Nephron progenitor cell (in vitro differentiated cells): Measurements from ENCODE around the gene RBM23.

Experiments used
- DNase-seq: peaks from one replicate; pipeline ENCODE4 v3.0.0; 2021
- H3K27ac Mint-ChIP-seq: 2 replicates; pipeline ENCODE4 v1.8.0; 2021; ENCODE audit warnings: mild to moderate bottlenecking, moderate library complexity, mixed read lengths
- H3K27me3 Mint-ChIP-seq: 2 replicates; pipeline ENCODE4 v1.8.0; 2021; ENCODE audit warnings: mild to moderate bottlenecking, low read depth, mixed read lengths; ENCODE audit not compliant: poor library complexity
- H3K36me3 Mint-ChIP-seq: 2 replicates; pipeline ENCODE4 v1.8.0; 2021; ENCODE audit warnings: low read depth, mixed read lengths
- H3K4me1 Mint-ChIP-seq: 2 replicates; pipeline ENCODE4 v1.8.0; 2021; ENCODE audit warnings: mixed read lengths
- H3K4me3 Mint-ChIP-seq: 2 replicates; pipeline ENCODE4 v1.8.0; 2021; ENCODE audit warnings: mild to moderate bottlenecking, moderate library complexity, mixed read lengths
- H3K9me3 Mint-ChIP-seq: 2 replicates; pipeline ENCODE4 v1.8.0; 2021; ENCODE audit warnings: mild to moderate bottlenecking, moderate library complexity, mixed read lengths
- TF ChIP-seq, protein P1 (sequence below): fragments of 200-600 bp; sonication (generic); IDR thresholded peaks from 2 replicates; pipeline ENCODE4 v1.5.0; 2021; ENCODE audit warnings: antibody characterized with exemption

Gene RBM23

DNA sequence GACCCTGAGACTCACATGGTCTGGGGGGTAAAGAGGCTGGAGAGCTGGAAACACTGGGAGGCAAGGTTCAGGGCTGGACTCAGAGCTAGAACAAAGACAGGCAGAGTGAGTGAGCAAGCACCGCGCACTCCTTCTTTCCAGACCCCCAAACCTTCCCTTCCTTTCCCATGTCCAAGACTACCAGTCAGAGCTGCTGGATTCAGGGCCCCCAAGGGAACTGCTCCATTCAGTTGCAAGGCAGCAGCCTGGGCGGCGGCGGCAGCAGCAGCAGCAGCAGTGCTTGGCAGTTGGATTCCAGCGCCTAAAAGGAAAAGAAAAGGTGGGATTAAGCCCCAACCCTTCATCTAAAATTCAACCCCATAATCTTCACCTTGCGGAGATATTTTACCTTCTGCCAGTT lies 17.1 kb downstream of the RBM23 start:
- peak overlapping the region; percentile 93 for H3K27ac Mint-ChIP-seq
- peaks cover 4% of the 10 kb centered on the region for H3K27me3 Mint-ChIP-seq
- no peak overlapping the region for H3K4me3 Mint-ChIP-seq
- H3K36me3 Mint-ChIP-seq = peaks cover 69% of the 10 kb centered on the region
- H3K4me1 Mint-ChIP-seq = no peaks in the 10 kb centered on the region
- no peaks in the 10 kb centered on the region for H3K9me3 Mint-ChIP-seq
- no peak for DNase-seq
- TF ChIP-seq, protein P1, sequence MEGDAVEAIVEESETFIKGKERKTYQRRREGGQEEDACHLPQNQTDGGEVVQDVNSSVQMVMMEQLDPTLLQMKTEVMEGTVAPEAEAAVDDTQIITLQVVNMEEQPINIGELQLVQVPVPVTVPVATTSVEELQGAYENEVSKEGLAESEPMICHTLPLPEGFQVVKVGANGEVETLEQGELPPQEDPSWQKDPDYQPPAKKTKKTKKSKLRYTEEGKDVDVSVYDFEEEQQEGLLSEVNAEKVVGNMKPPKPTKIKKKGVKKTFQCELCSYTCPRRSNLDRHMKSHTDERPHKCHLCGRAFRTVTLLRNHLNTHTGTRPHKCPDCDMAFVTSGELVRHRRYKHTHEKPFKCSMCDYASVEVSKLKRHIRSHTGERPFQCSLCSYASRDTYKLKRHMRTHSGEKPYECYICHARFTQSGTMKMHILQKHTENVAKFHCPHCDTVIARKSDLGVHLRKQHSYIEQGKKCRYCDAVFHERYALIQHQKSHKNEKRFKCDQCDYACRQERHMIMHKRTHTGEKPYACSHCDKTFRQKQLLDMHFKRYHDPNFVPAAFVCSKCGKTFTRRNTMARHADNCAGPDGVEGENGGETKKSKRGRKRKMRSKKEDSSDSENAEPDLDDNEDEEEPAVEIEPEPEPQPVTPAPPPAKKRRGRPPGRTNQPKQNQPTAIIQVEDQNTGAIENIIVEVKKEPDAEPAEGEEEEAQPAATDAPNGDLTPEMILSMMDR = no peak

DNA sequence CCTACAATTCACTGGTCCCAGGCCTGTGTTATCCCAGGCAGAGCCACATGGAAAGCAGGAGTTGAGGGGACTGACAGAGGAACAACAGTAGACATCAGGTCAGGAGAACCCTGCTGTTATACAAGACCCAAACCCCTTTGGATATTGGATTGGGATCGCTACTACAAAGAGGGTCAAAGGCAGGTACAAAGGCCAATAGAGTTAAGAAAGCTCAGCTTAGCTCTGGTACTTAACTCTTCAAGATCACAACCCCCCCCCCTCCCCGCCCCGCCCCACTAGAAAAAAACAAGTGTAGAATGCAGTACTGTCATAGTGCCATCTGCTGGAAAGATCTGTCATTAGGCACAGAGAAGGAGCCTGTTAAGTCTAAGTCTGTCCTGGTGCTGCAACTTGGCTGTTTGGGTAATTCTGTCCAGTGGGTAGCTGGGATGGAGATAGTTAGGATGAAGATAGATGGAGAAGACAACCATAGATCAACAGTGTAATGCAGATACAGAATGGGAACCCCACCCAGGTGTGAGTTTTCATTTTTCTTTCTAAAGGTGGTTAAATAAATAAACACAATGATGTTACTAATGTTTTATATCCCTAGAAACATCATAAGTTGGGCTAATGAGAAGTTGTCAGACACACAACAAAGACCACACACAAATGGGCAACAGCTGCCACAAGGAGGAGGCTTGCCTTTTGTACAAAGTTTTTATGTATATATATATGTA lies 18.7 kb downstream of the RBM23 start:
- H3K27ac Mint-ChIP-seq = peak overlapping the region; percentile 3
- peaks cover 53% of the 10 kb centered on the region for H3K36me3 Mint-ChIP-seq
- no peaks in the 10 kb centered on the region for H3K9me3 Mint-ChIP-seq

DNA sequence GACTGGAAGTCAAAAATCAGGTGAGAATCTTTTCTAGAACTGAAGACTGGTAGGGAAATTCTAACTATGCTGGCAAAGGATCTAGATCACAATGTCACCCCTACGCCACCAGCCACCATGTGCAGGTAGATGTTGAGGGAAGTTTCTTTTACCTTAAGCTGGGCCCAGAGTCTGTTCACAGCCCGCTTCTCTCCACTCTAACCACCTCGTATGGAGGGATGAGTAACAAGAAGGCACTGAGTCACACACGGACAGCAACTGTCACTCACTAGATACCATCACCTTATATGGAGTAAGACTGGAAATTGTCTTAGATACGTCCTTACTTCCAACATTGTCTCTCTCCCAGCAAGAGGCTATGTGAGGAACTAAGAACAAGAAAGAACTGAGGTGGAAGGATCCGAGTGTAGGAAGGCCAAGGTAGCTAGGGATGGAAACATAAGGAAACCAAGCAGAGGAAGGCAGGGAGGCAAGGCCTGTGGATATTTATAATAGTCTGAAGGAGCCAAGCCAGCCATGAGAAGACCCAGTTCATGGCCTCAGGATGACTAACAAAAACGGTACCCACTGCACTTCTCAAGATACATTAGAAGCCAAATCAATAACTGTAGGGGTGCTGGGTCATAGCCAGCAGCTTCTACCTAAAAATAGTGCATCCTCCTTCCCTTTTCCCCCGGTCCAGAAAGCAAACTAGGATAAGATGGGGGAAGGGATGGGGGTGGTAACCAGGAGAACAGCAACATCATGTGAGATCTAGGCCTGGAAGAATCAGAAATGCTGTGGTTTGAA lies 20.5 kb downstream of the RBM23 start:
- DNase-seq = no peak
- H3K9me3 Mint-ChIP-seq = no peaks in the 10 kb centered on the region
- TF ChIP-seq, protein P1 = no peak
- H3K4me3 Mint-ChIP-seq = no peak overlapping the region
- H3K27ac Mint-ChIP-seq = no peak overlapping the region
- peaks cover 4% of the 10 kb centered on the region for H3K27me3 Mint-ChIP-seq
- H3K4me1 Mint-ChIP-seq = no peaks in the 10 kb centered on the region
- H3K36me3 Mint-ChIP-seq = peaks cover 36% of the 10 kb centered on the region

More for the DNA sequence above, 18.7 kb downstream of the RBM23 start:
- DNase-seq = peak; percentile 48
- TF ChIP-seq, protein P1 = peak; percentile 38
- Mint-ChIP-seq H3K4me1 (no peaks in the 10 kb centered on the region), H3K4me3 (no peak overlapping the region), H3K27me3 (peaks cover 4% of the 10 kb centered on the region)

DNA sequence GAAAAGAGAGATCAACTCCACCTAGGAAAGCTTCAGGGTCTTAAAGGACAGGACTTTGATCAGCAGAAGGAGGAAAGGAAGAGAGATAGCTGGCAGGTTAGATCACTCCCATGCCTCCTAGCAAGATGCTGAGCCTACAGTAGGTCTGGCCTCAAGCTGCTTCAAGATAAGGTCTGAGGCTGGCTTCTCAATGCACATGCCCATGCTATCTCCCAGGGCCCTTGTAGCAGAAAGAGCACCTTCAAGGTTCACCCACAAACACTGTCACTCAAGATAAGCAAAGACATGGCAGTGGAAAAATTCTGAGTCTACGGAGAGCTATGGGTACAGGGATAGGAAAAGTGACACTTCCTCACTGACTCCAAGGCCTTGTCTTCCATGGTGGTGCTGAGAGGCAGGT lies 21.6 kb downstream of the RBM23 start:
- peaks cover 4% of the 10 kb centered on the region for H3K27me3 Mint-ChIP-seq
- TF ChIP-seq, protein P1 = no peak
- no peak for DNase-seq
- peaks cover 28% of the 10 kb centered on the region for H3K36me3 Mint-ChIP-seq
- no peak overlapping the region for H3K27ac Mint-ChIP-seq
- H3K4me1 Mint-ChIP-seq = peaks cover 11% of the 10 kb centered on the region
- no peaks in the 10 kb centered on the region for H3K9me3 Mint-ChIP-seq
- no peak overlapping the region for H3K4me3 Mint-ChIP-seq

DNA sequence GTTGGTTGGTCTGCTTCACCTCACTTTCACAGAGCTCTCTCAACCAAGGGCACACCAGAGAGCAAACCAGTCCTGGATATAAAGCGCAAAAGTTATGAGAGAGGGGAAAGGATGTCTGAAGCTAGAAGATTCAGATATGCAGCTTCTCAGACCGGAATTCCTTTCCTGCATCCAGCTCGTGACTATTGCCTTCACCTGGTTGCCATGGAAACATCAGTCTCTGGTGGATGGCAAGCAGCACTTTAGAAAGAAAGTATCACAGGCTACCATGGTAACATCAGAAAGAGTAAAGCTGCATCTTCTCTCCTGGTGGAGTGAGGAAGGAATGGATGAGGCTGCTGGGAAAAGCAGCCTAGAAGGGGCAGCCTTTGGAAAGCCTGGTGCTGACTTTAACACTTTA lies 22.2 kb downstream of the RBM23 start:
- no peaks in the 10 kb centered on the region for H3K9me3 Mint-ChIP-seq
- peaks cover 4% of the 10 kb centered on the region for H3K27me3 Mint-ChIP-seq

More for the DNA sequence above, 22.2 kb downstream of the RBM23 start:
- no peak overlapping the region for H3K27ac Mint-ChIP-seq
- no peak overlapping the region for H3K4me3 Mint-ChIP-seq
- TF ChIP-seq, protein P1 = no peak
- H3K4me1 Mint-ChIP-seq = peaks cover 15% of the 10 kb centered on the region
- DNase-seq = no peak
- H3K36me3 Mint-ChIP-seq = peaks cover 27% of the 10 kb centered on the region
